ENCODE data around the gene C10orf53. TPM values are rescaled to one million over a fixed set of nuclear protein-coding genes. Genes with fewer than 3 reads are reported as not detected.

C10orf53 gene
- total RNA-seq, 4 donors from 2014 or later: not detected

GRCh38 chr10:49664842-49665355 is 14.6 kb upstream of the C10orf53 start:
- no peak for TF ChIP-seq EP300 (IDR thresholded peaks at IDR 0.05)
- TF ChIP-seq POLR2A (IDR thresholded peaks at IDR 0.05): no peak
- no peak for TF ChIP-seq CTCF (IDR thresholded peaks at IDR 0.05)
- WGBS, 2 donors: 69 to 78% methylated on average over 4 of the region's 4 CpGs
- no peak overlapping the region for H3K27ac ChIP-seq
- H3K4me3 ChIP-seq: no peak overlapping the region
- peaks cover 0 to 6% (median 0%) of the 10 kb centered on the region in 4 donors for H3K9me3 ChIP-seq
- no peak for DNase-seq (ENCODE audit: low spot score in 2 of 2)
- H3K4me1 ChIP-seq: no peaks in the 10 kb centered on the region
- no peaks in the 10 kb centered on the region for H3K36me3 ChIP-seq
- H3K27me3 ChIP-seq: no peaks in the 10 kb centered on the region

- Histone ChIP-seq H3K9me3 (peaks cover 0 to 2% (median 0%) of the 10 kb centered on the region in 4 donors), H3K27ac (no peak overlapping the region), H3K36me3 (no peaks in the 10 kb centered on the region), H3K4me1 (no peaks in the 10 kb centered on the region), H3K27me3 (no peaks in the 10 kb centered on the region), H3K4me3 (no peak overlapping the region)
- 38 to 55% methylated on average over 2 of the region's 2 CpGs for WGBS, 2 donors
- DNase-seq (ENCODE audit: low spot score in 2 of 2): no peak
- TF ChIP-seq CTCF (IDR thresholded peaks at IDR 0.05): no peak
- TF ChIP-seq POLR2A (IDR thresholded peaks at IDR 0.05): no peak
- no peak for TF ChIP-seq EP300 (IDR thresholded peaks at IDR 0.05)
Observed at GRCh38 chr10:49666054-49666615, 13.3 kb upstream of the C10orf53 start.

GRCh38 chr10:49666685-49667084 is 12.8 kb upstream of the C10orf53 start:
- H3K4me3 ChIP-seq: no peak overlapping the region
- no peak for TF ChIP-seq EP300 (IDR thresholded peaks at IDR 0.05)
- no peak for TF ChIP-seq POLR2A (IDR thresholded peaks at IDR 0.05)
- TF ChIP-seq CTCF (IDR thresholded peaks at IDR 0.05): no peak
- H3K27ac ChIP-seq: no peak overlapping the region
- DNase-seq (ENCODE audit: low spot score in 2 of 2): no peak
- no peaks in the 10 kb centered on the region for H3K4me1 ChIP-seq
- H3K9me3 ChIP-seq: peaks cover 0 to 3% (median 0%) of the 10 kb centered on the region in 4 donors
- H3K36me3 ChIP-seq: no peaks in the 10 kb centered on the region
- H3K27me3 ChIP-seq: no peaks in the 10 kb centered on the region
- 82 to 83% methylated on average over 5 of the region's 5 CpGs for whole genome bisulfite sequencing, 2 donors

GRCh38 chr10:49667991-49668390 is 11.5 kb upstream of the C10orf53 start:
- no peak for TF ChIP-seq CTCF (IDR thresholded peaks at IDR 0.05)
- no peak for TF ChIP-seq EP300 (IDR thresholded peaks at IDR 0.05)
- no peak for TF ChIP-seq POLR2A (IDR thresholded peaks at IDR 0.05)
- Histone ChIP-seq H3K27me3 (no peaks in the 10 kb centered on the region), H3K4me1 (no peaks in the 10 kb centered on the region), H3K9me3 (peaks cover 0 to 3% (median 0%) of the 10 kb centered on the region in 4 donors), H3K4me3 (no peak overlapping the region), H3K27ac (no peak overlapping the region), H3K36me3 (no peaks in the 10 kb centered on the region)
- DNase-seq (ENCODE audit: low spot score in 2 of 2): no peak
- 72 to 76% methylated on average over 2 of the region's 2 CpGs for WGBS, 2 donors

- no peaks in the 10 kb centered on the region for H3K36me3 ChIP-seq
- H3K27ac ChIP-seq: no peak overlapping the region
- H3K4me1 ChIP-seq: no peaks in the 10 kb centered on the region
- H3K27me3 ChIP-seq: no peaks in the 10 kb centered on the region
- H3K4me3 ChIP-seq: no peak overlapping the region
- H3K9me3 ChIP-seq: peaks cover 0 to 3% (median 0%) of the 10 kb centered on the region in 4 donors
- DNase-seq (ENCODE audit: low spot score in 2 of 2): no peak
- 63 to 70% methylated on average over 6 of the region's 6 CpGs for WGBS, 2 donors
- TF ChIP-seq POLR2A (IDR thresholded peaks at IDR 0.05) (no peak), CTCF (IDR thresholded peaks at IDR 0.05) (no peak), EP300 (IDR thresholded peaks at IDR 0.05) (no peak)
Observed at GRCh38 chr10:49668684-49669083, 10.8 kb upstream of the C10orf53 start.

All from tibial nerve (tissue), 4 donors.